Common myeloid progenitor, CD34-positive (primary cell): ENCODE data around the gene DYRK2.

Experiments used
- CTCF ChIA-PET: fragments of 350-600 bp; sonication (Branson Sonifier 250); formaldehyde crosslinking; loops from one replicate; lab custom pipeline; 2021; ENCODE audit warnings: antibody characterized with exemption; lab: Charles Lee
- POLR2A ChIA-PET: fragments of 350-600 bp; sonication (Branson Sonifier 250); formaldehyde crosslinking; loops from one replicate; lab custom pipeline; 2021; ENCODE audit warnings: antibody characterized with exemption; lab: Charles Lee
- DNase-seq, 3 donors: peaks; one replicate each; pipeline versions ENCODE4 v3.0.0 to v3.0.0-alpha.2; 2013
- H3K27ac ChIP-seq, 2 experiments: 1 replicate in 1 of 2; 2 replicates in 1 of 2; pipeline ENCODE4 v1.7.0; 2013; ENCODE audit warnings: inconsistent platforms in 2 of 2, low read length in 2 of 2, mild to moderate bottlenecking in 2 of 2, low read depth in 1 of 2, moderate library complexity in 1 of 2; ENCODE audit not compliant: severe bottlenecking in 2 of 2, insufficient read depth in 1 of 2, poor library complexity in 1 of 2
- H3K27me3 ChIP-seq, 5 experiments: replicated peaks in 2 of 5; 1 replicate in 3 of 5; 2 replicates in 2 of 5; pipeline versions ENCODE4 v1.6.1 to v1.7.0; 2013; ENCODE audit warnings: low read length in 4 of 5, mild to moderate bottlenecking in 2 of 5, moderate library complexity in 2 of 5, inconsistent platforms in 1 of 5; ENCODE audit not compliant: insufficient read depth in 5 of 5, control insufficient read depth in 4 of 5
- H3K36me3 ChIP-seq, 4 experiments: 1 replicate in 2 of 4; 2 replicates in 2 of 4; pipeline versions ENCODE4 v1.6.1 to v1.7.0; 2013; ENCODE audit warnings: low read length in 3 of 4, control low read depth in 1 of 4, mild to moderate bottlenecking in 1 of 4; ENCODE audit not compliant: control insufficient read depth in 4 of 4, insufficient read depth in 4 of 4
- H3K4me1 ChIP-seq, 4 experiments: 1 replicate in 3 of 4; 2 replicates in 1 of 4; pipeline versions ENCODE4 v1.6.1 to v1.7.1; 2013; ENCODE audit warnings: low read length in 3 of 4, mild to moderate bottlenecking in 3 of 4, control low read depth in 1 of 4, inconsistent platforms in 1 of 4, moderate library complexity in 1 of 4; ENCODE audit not compliant: control insufficient read depth in 4 of 4, insufficient read depth in 4 of 4; ENCODE audit errors: control extremely low read depth in 1 of 4
- H3K4me3 ChIP-seq, 7 experiments: 1 replicate in 4 of 7; 2 replicates in 3 of 7; pipeline versions ENCODE4 v1.5.1 to v1.7.0; 2013; ENCODE audit warnings: mild to moderate bottlenecking in 7 of 7, low read length in 6 of 7, moderate library complexity in 6 of 7, inconsistent platforms in 2 of 7, low read depth in 2 of 7, control low read depth in 1 of 7; ENCODE audit not compliant: insufficient read depth in 4 of 7, control insufficient read depth in 1 of 7; ENCODE audit errors: extremely low read depth in 1 of 7
- H3K9me3 ChIP-seq, 5 experiments: 1 replicate in 4 of 5; 2 replicates in 1 of 5; pipeline versions ENCODE4 v1.6.1 to v1.7.1; 2013; ENCODE audit warnings: low read length in 4 of 5, mild to moderate bottlenecking in 2 of 5, inconsistent platforms in 1 of 5, low read depth in 1 of 5, moderate library complexity in 1 of 5; ENCODE audit not compliant: control insufficient read depth in 4 of 5, insufficient read depth in 2 of 5; ENCODE audit errors: control extremely low read depth in 1 of 5
- WGBS: methylation state at CpG from one replicate; pipeline ENCODE4 v1.1.5; 2013; ENCODE audit not compliant: insufficient coverage; 5-methylcytosine and 5-hydroxymethylcytosine counted together

The DYRK2 gene

DNA sequence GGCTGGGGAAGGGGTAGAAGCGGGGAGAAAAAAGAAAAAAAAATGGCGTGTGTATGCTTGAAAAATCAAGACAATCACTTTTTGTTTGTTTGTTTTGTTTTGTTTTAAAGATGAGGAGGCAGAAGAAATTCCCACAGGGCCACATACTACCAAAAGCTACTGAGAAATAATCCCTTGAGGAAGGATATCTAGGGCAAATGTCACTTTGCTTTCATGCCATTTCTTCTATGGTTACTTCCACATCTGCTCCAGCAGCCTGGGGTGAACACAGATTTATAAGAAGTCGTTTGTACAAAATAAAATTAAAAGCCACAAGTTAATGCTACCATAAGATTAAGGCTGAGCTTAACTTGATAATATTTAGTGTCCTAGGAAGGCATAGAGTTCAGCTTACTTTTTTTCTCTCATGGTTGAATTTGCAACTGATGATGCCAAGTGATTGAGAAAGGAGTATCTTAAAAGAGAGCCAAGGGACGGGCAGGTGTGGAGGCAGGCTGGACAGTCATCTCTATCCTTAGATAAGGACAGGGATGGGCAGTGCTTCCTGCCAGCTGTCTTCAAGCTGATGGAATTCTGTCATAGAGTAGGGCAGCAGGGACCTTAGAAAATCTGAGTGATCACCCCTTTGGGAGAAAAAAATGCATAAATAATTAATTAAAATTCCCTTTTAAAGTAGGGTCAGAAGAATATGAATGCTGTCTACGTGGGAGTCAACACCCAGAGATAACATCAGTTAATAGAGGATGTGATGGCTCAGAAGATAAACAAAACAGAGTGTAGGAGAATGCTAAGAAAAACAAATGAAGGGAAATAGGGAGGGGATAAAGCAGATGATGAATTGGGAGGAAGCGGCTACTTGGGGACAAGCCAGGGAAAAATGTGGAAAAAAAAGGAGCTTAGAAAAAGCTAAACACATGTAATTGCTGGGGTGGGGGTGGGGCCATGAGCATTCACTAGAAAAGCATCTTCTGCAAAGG is 57.1 kb downstream of the DYRK2 start:
- H3K36me3 ChIP-seq, result no peaks in the 10 kb centered on the region
- H3K9me3 ChIP-seq, result no peaks in the 10 kb centered on the region
- no peak overlapping the region for H3K4me3 ChIP-seq
- ChIA-PET CTCF (interaction anchor here (0.6 to 0.9 kb wide), 2 partner anchors 11 to 95 kb away, joined by 3 read pairs; no protein-coding TSS in a partner anchor), POLR2A (no interaction called here)
- 62% methylated on average over 3 of the region's 6 CpGs for WGBS
- no peak overlapping the region for H3K27ac ChIP-seq
- H3K4me1 ChIP-seq, result peaks cover 0 to 4% (median 0%) of the 10 kb centered on the region in 4 experiments
- DNase-seq, result no peak
- H3K27me3 ChIP-seq, result no peaks in the 10 kb centered on the region

DNA sequence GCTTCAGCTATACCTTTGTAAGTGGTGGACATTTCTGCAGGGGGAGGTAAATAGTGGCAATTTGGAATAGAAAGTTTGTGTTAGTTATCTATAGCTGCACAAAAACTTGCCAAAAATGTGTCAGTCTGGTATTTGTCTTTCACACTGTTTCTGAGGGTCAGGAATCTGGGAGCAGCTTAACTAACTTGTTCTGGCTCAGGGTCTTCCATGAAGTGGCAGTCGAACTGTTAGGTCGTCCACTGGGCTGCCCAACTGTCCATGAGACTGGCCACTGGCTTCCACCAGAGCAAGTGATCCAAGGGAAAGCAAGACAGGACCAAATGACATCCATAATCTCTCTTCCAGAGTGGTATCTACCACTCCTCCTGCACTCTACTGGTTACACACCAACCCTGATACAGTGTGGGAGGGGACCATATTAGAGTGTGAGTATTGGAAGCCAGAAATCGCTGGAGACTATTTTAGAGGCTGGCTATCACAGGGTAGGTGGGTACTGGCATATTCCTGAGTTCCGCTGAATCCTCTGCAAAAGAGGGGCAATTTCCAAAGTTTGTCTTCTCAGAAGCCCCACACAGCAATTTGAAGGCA is 60.9 kb downstream of the DYRK2 start:
- Histone ChIP-seq H3K4me3 (no peak overlapping the region), H3K27ac (no peak overlapping the region), H3K36me3 (no peaks in the 10 kb centered on the region), H3K27me3 (no peaks in the 10 kb centered on the region), H3K4me1 (peaks cover 0 to 6% (median 0%) of the 10 kb centered on the region in 4 experiments), H3K9me3 (no peaks in the 10 kb centered on the region)
- ChIA-PET CTCF (no interaction called here), POLR2A (no interaction called here)
- DNase-seq, result no peak
- whole genome bisulfite sequencing, result 88% methylated on average over 4 of the region's 4 CpGs

DNA sequence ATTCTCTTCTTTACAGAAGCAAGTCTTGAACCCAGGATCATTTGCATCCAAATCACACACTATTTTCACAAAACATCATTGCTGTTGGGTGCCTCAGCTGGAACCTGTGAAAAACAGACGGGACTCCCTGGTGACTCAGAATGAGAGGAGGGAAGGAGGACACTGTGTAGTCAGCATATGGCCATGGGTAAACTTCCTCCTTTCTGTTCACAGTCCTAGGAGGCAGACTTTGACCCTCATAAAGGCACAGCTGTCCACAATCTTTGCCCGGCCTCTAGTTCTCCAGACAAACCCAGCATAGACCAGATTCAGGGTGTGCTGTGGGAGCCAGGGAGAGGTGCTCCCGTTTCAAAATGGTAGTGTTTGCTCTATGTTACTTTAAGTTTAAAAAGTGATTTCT is 62.0 kb downstream of the DYRK2 start:
- Histone ChIP-seq H3K27ac (no peak overlapping the region), H3K9me3 (no peaks in the 10 kb centered on the region), H3K27me3 (peaks cover 0 to 2% (median 0%) of the 10 kb centered on the region in 5 experiments), H3K36me3 (no peaks in the 10 kb centered on the region), H3K4me1 (peaks cover 0 to 6% (median 0%) of the 10 kb centered on the region in 4 experiments), H3K4me3 (no peak overlapping the region)
- peak in 1 of 3 donors; percentile 22 for DNase-seq
- POLR2A ChIA-PET, result no interaction called here
- 90% methylated on average over 1 of the region's 3 CpGs for WGBS
- CTCF ChIA-PET, result no interaction called here

DNA sequence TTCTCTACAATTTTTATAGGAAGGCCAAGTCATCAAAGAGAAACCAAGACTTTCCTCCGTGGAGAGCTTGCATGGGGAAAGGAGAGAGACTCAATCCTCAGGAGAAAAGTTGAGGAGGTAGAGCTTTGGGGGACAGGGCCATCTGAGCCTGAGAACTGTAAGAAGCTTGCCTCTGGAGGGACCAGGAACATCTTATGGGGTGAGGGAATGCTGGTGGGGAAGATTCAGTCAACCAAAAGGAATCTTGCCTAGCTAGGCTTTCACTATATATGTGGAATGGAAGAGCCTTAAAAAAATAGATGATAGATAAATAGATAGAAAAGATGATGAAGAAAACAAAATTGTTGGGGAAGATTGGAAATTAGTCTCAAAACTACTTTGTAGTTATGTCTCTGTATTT is 63.5 kb downstream of the DYRK2 start:
- POLR2A ChIA-PET, result no interaction called here
- H3K9me3 ChIP-seq, result no peaks in the 10 kb centered on the region
- no peak for DNase-seq
- no peak overlapping the region for H3K4me3 ChIP-seq
- H3K27me3 ChIP-seq, result peaks cover 0 to 2% (median 0%) of the 10 kb centered on the region in 5 experiments
- H3K4me1 ChIP-seq, result peaks cover 0 to 6% (median 0%) of the 10 kb centered on the region in 4 experiments
- H3K36me3 ChIP-seq, result no peaks in the 10 kb centered on the region
- WGBS, result 80% methylated on average over 1 of the region's 1 CpG
- CTCF ChIA-PET, result no interaction called here
- H3K27ac ChIP-seq, result no peak overlapping the region

DNA sequence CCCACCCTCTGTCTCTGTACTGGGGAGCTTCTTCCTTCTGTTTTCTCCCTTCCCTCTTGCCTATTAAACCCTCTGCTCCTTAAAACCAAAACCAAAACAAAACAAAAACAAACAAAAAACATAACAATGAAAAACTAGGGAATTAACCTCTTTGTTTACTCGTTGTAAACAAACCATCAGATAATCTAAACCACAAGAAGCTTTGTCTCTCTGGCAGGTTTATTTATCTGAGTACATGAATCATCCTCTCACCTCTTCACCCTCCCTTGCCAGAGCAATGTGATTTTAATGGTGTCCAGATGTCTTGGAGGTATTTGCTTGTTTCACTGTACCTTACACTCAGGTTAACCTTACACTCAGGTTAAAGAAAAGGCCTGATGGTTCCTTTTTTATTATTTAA is 66.1 kb downstream of the DYRK2 start:
- DNase-seq, result no peak
- WGBS, result 71% methylated on average over 1 of the region's 1 CpG
- H3K9me3 ChIP-seq, result no peaks in the 10 kb centered on the region
- H3K4me1 ChIP-seq, result peaks cover 0 to 6% (median 0%) of the 10 kb centered on the region in 4 experiments
- no peak overlapping the region for H3K4me3 ChIP-seq
- no peak overlapping the region for H3K27ac ChIP-seq
- no peaks in the 10 kb centered on the region for H3K36me3 ChIP-seq
- ChIA-PET CTCF (interaction anchor here (0.6 kb wide), 1 partner anchor 313 kb away, joined by 3 read pairs; no protein-coding TSS in a partner anchor), POLR2A (no interaction called here)
- peaks cover 0 to 4% (median 0%) of the 10 kb centered on the region in 5 experiments for H3K27me3 ChIP-seq
